LNCAP (cell line): ENCODE measurements around the gene LDLRAD1.

Experiments used
- CTCF ChIP-seq: fragments of 450-650 bp; IDR thresholded peaks from 2 replicates; pipeline ENCODE4 v1.5.1; 2017; ENCODE audit warnings: mild to moderate bottlenecking

Gene LDLRAD1

GRCh38 chr1:54047384-54048305 lies 29.7 kb upstream of the LDLRAD1 start:
- TF ChIP-seq CTCF, result no peak

- TF ChIP-seq CTCF, result no peak
Observed at GRCh38 chr1:54046671-54047383, 28.8 kb upstream of the LDLRAD1 start.

GRCh38 chr1:54045496-54045895 lies 27.5 kb upstream of the LDLRAD1 start:
- TF ChIP-seq CTCF, result no peak

- no peak for TF ChIP-seq CTCF
Observed at GRCh38 chr1:54041806-54042205, 23.8 kb upstream of the LDLRAD1 start.

GRCh38 chr1:54037476-54037875 lies 19.5 kb upstream of the LDLRAD1 start:
- TF ChIP-seq CTCF, result no peak

GRCh38 chr1:54028306-54029251 lies 10.6 kb upstream of the LDLRAD1 start:
- TF ChIP-seq CTCF, result no peak

GRCh38 chr1:54027848-54028247 lies 9.9 kb upstream of the LDLRAD1 start:
- TF ChIP-seq CTCF, result no peak
